Left ventricle myocardium inferior (tissue), 1 donor: Measurements from ENCODE around the gene TMEM132C. TPM values are rescaled to one million over a fixed set of nuclear protein-coding genes. Genes with fewer than 3 reads are reported as not detected.

Experiments used
- DNase-seq: peaks from one replicate; pipeline ENCODE4 v3.0.0-alpha.2; 2020
- H3K27ac ChIP-seq: fragments of 200-600 bp; replicated peaks from 2 replicates; pipeline ENCODE4 v1.8.0; 2021
- H3K27me3 ChIP-seq: fragments of 200-600 bp; 2 replicates; pipeline ENCODE4 v1.8.0; 2021; ENCODE audit warnings: low read depth
- H3K36me3 ChIP-seq: fragments of 200-600 bp; 2 replicates; pipeline ENCODE4 v1.8.0; 2021
- H3K4me1 ChIP-seq: fragments of 200-600 bp; 2 replicates; pipeline ENCODE4 v1.8.0; 2021
- H3K4me3 ChIP-seq: fragments of 200-600 bp; 2 replicates; pipeline ENCODE4 v1.8.0; 2021; ENCODE audit warnings: mild to moderate bottlenecking, moderate library complexity
- H3K9me3 ChIP-seq: fragments of 200-600 bp; replicated peaks from 2 replicates; pipeline ENCODE4 v1.8.0; 2021
- CTCF ChIP-seq: fragments of 200-600 bp; IDR thresholded peaks from 2 replicates; pipeline ENCODE4 v1.8.0; 2021; ENCODE audit warnings: antibody characterized with exemption, mild to moderate bottlenecking, borderline replicate concordance
- intact Hi-C: fragments of 100-400 bp; cut with micrococcal nuclease; formaldehyde crosslinking; loops from one replicate; pipeline ENCODE4 v1.11.0; 2022
- total RNA-seq: library from RNA; stranded (reverse); fragmentation: NEBNext Ultra II Directional; extraction: Animal tissue kit (Norgen Biotek cat#: 25700); gene quantifications from one replicate; pipeline ENCODE4 v1.2.1, GENCODE V29; 2021
- donor health status: DM: no; HTN: yes; CAD: no; lungs with severe emphysema.

TMEM132C gene
- total RNA-seq, 1 donor from 2014 or later, result 1.8 TPM

DNA sequence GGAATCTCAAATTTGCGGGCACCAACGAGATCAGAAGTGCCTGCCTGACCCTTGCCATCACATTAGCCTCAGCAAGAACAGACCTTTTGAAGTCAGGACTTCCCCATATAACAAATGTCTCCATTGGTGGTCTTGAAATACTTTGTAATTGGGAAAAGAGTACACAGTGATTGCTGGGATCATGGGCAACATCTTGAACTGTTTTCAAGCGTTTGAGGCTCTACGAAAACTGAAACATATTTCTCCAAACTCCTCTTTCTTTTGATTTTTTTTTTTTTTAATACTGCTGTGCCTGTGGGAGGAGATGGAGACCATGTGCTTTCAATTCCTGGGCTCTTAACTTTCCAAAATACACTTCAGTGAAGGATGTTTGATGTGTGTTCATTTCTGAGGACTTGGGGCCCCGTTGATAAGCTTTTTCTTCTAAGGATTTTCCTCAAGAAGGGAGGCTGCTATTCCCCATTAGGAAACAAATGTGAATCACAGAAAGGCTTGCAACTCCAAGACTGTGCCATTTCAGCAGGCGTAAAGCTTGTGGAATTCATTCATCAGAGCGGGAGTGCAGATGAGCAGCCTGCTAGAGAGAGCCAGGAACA, 94.5 kb downstream of the TMEM132C start:
- intact Hi-C loops, result no loop called here
- DNase-seq, result no peak
- TF ChIP-seq CTCF, result no peak
- H3K9me3 ChIP-seq, result no peaks in the 10 kb centered on the region
- no peak overlapping the region for H3K4me3 ChIP-seq
- H3K4me1 ChIP-seq, result peaks cover 11% of the 10 kb centered on the region
- peaks cover 68% of the 10 kb centered on the region for H3K27me3 ChIP-seq
- H3K36me3 ChIP-seq, result no peaks in the 10 kb centered on the region
- no peak overlapping the region for H3K27ac ChIP-seq

DNA sequence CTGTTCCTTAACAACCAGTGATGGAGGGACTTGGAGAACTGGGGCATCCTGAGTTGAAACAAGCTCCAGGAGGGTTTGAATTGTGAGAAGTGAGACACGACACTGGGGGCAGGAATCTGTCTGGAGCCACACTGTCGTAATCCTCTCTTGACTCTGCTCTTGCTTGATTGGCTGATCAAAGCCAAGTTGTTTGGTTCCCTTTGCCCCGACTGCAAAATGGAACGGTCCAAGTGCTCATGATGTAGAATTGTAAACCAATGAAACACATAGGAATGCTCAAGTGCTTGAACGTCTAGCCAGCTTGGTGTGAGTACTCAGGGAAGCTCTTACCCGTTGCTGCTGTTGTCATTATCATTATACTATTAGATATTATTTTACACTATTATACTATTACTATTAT, 98.1 kb downstream of the TMEM132C start:
- no peak for DNase-seq
- H3K4me1 ChIP-seq, result peaks cover 11% of the 10 kb centered on the region
- peak overlapping the region; percentile 53 for H3K4me3 ChIP-seq
- intact Hi-C loops, result no loop called here
- H3K36me3 ChIP-seq, result no peaks in the 10 kb centered on the region
- peaks cover 93% of the 10 kb centered on the region for H3K27me3 ChIP-seq
- no peak for TF ChIP-seq CTCF
- H3K27ac ChIP-seq, result no peak overlapping the region
- no peaks in the 10 kb centered on the region for H3K9me3 ChIP-seq

DNA sequence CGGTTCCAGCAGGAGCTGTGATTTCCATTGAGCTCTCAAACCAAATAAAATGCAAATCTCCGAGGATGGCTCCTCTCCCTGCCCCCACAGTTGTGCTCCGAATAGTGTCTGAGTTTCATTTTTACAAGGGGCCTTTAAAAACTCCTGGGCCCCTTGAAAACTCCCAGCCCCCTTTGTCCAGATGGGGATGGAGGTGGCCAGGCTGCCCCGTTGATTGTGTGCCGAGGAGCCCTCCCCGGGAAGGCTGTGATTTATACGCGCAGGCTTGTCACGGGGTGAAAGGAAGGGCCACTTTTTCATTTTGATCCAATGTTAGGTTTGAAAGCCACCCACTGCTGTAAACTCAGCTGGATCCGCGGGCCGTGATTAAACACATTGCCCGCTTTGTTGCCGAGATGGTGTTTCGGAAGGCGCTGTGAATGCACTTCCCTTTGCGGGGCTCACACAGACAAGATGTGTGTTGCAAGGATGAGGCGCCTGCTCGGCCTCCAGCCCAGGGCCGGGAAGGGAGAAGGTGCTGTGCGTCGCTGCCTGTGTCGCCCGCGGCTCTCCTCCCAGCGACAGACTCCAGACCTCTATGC, 98.8 kb downstream of the TMEM132C start:
- Histone ChIP-seq H3K36me3 (no peaks in the 10 kb centered on the region), H3K27me3 (peaks cover 89% of the 10 kb centered on the region), H3K9me3 (no peaks in the 10 kb centered on the region), H3K4me1 (peaks cover 11% of the 10 kb centered on the region), H3K27ac (no peak overlapping the region), H3K4me3 (peak overlapping the region; percentile 53)
- intact Hi-C loops, result no loop called here
- no peak for TF ChIP-seq CTCF
- DNase-seq, result no peak

DNA sequence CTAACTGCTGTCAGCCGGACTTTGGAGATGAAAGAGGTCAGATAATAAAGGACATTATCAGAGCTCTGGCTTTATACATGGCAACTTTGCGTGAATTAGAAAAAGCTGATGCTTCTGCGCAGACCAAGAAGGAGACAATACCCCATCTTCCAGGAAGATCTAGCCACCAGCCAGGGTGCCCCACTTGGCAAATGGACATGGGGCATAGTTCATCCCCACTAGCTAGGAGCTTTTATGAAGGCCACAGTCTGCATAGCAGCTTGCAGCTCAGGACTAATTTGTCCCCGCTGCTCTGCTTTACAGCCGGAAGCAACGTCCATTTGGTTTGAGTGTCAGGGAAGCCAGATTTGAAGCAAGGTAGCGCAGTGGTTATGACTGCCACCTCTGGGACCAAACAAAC, 101.0 kb downstream of the TMEM132C start:
- DNase-seq, result no peak
- Histone ChIP-seq H3K36me3 (no peaks in the 10 kb centered on the region), H3K27ac (no peak overlapping the region), H3K4me1 (peaks cover 11% of the 10 kb centered on the region), H3K4me3 (no peak overlapping the region), H3K27me3 (peaks cover 71% of the 10 kb centered on the region), H3K9me3 (no peaks in the 10 kb centered on the region)
- TF ChIP-seq CTCF, result no peak
- intact Hi-C loops, result no loop called here

DNA sequence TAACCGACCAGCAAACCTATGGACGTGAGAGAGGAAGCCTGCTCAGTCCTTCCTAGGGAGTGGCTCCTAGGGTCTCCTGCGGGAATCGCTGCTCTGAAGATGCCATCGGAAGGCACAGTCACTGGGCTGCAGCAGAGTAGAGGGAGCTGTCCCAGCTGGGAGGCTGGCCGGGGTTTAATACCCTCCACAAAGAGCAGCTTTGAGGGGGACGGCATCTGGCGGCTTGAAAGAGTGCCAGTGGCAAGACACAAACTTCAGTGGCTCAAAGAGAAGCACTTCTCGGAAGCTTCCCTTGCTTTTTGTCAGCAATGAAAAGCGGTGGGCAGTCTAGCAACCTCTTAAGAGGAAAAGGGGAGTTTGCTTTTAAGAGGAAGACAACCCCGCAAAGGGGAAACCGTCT, 114.6 kb downstream of the TMEM132C start:
- Histone ChIP-seq H3K4me1 (no peaks in the 10 kb centered on the region), H3K27ac (no peak overlapping the region), H3K36me3 (no peaks in the 10 kb centered on the region), H3K27me3 (peaks cover 81% of the 10 kb centered on the region), H3K4me3 (no peak overlapping the region), H3K9me3 (no peaks in the 10 kb centered on the region)
- TF ChIP-seq CTCF, result no peak
- intact Hi-C loops, result no loop called here
- no peak for DNase-seq
